Mammary microvascular endothelial cell (primary cell): Measurements from ENCODE around the gene TESK2. TPM values are rescaled to one million over a fixed set of nuclear protein-coding genes. Genes with fewer than 3 reads are reported as not detected.

Experiments used
- total RNA-seq: library from RNA; depleted of rRNA; stranded (reverse); fragments of >200 nt; gene quantifications from 2 replicates; pipeline ENCODE4 v1.2.3, GENCODE V29; 2015

The TESK2 gene
- 2.6 and 2.8 TPM in 2 replicates for total RNA-seq

GRCh38 chr1:45490626-45491486 is at the start of gene TESK2:
Gene TESK2, minus strand, starts transcription at chr1:45491163. Its CDS starts 33,378 bp downstream, at chr1:45457785.

GRCh38 chr1:45521413-45522323 is 30.7 kb upstream of the TESK2 start, which contains the start of gene PRDX1:
Gene PRDX1, minus strand, starts transcription at chr1:45521884. Its CDS starts 2,841 bp downstream, at chr1:45519043.

GRCh38 chr1:45339789-45340558 is 151.0 kb downstream of the TESK2 start, which contains the start of the genes MUTYH and TOE1:
Gene MUTYH, minus strand, starts transcription at chr1:45340440. Its CDS starts 5,935 bp downstream, at chr1:45334505.
Gene TOE1, plus strand, starts transcription at chr1:45340170. Its CDS starts 83 bp downstream, at chr1:45340253.

GRCh38 chr1:45326627-45327623 is 164.0 kb downstream of the TESK2 start, which contains the start of gene HPDL:
Gene HPDL, plus strand, starts transcription at chr1:45326895. Its CDS starts 254 bp downstream, at chr1:45327149.

Other genes starting within 250 kb of the TESK2 start
- 4.7 and 9.3 TPM in 2 replicates for gene HPDL, start 164.3 kb downstream of the TESK2 start, total RNA-seq
- 13.1 and 18.8 TPM in 2 replicates for gene TOE1, start 151.0 kb downstream of the TESK2 start, total RNA-seq
- gene MUTYH, start 150.7 kb downstream of the TESK2 start, total RNA-seq = 11.2 and 12.4 TPM in 2 replicates
- gene CCDC163, start 8.9 kb upstream of the TESK2 start, total RNA-seq = 2.0 and 2.1 TPM in 2 replicates
- gene MMACHC, start 9.1 kb upstream of the TESK2 start, total RNA-seq = 4.0 and 4.6 TPM in 2 replicates
- gene PRDX1, start 30.7 kb upstream of the TESK2 start, total RNA-seq = 826 and 830 TPM in 2 replicates
- gene AKR1A1, start 59.7 kb upstream of the TESK2 start, total RNA-seq = 106 and 117 TPM in 2 replicates
- gene NASP, start 92.9 kb upstream of the TESK2 start, total RNA-seq = 71.8 and 90.8 TPM in 2 replicates
- 0.07 and 0.10 TPM in 2 replicates for gene CCDC17, start 132.9 kb upstream of the TESK2 start, total RNA-seq
- 59.8 and 65.2 TPM in 2 replicates for gene GPBP1L1, start 195.4 kb upstream of the TESK2 start, total RNA-seq
- 40.4 and 62.2 TPM in 2 replicates for gene TMEM69, start 197.0 kb upstream of the TESK2 start, total RNA-seq